ENCODE measurements around the gene RNF220. TPM values are rescaled to one million over a fixed set of nuclear protein-coding genes. Genes with fewer than 3 reads are reported as not detected.

Gene RNF220
- total and polyA plus RNA-seq, 2 donors (not counting 3 experiments of a cell fraction or from before 2014, with no cell fraction given), result 62.7 to 66.6 TPM

GRCh38 chr1:44679468-44679867 is 274.4 kb downstream of the RNF220 start:
- no peak for DNase-seq (ENCODE audit: low read depth, low spot score)
- Histone ChIP-seq H4K20me1 (replicated peaks; ENCODE audit: control insufficient read depth, extremely low read depth, insufficient read depth, low read length) (no peaks in the 10 kb centered on the region), H3K36me3 (ENCODE audit: control insufficient read depth in 2 of 2, extremely low read depth in 1 of 2, insufficient read depth in 2 of 2, low read length in 2 of 2) (no peaks in the 10 kb centered on the region), H3K9ac (replicated peaks; ENCODE audit: extremely low read depth, insufficient read depth, low read length) (no peak overlapping the region), H3K9me1 (replicated peaks; ENCODE audit: control insufficient read depth, extremely low read depth, insufficient read depth, low read length) (no peaks in the 10 kb centered on the region), H3K9me3 (replicated peaks; ENCODE audit: control insufficient read depth, insufficient read depth, low read length) (no peaks in the 10 kb centered on the region), H3K4me1 (ENCODE audit: control insufficient read depth, extremely low read depth, insufficient read depth, low read length) (peaks cover 20% of the 10 kb centered on the region), H3K4me2 (ENCODE audit: insufficient read depth, low read length) (no peak overlapping the region), H2AFZ (ENCODE audit: low read depth, low read length) (no peak overlapping the region), H3K27me3 (ENCODE audit: control insufficient read depth in 2 of 2, insufficient read depth in 2 of 2, low read length in 2 of 2) (peaks cover 0 to 4% of the 10 kb centered on the region in 2 experiments), H3K79me2 (ENCODE audit: control insufficient read depth, insufficient read depth, low read length) (no peaks in the 10 kb centered on the region), H3K4me3 (replicated peaks in 1 of 3; ENCODE audit: insufficient read depth in 1 of 3, low read depth in 1 of 3, low read length in 3 of 3) (no peak overlapping the region), H3K27ac (ENCODE audit: insufficient read depth, low read depth, low read length) (no peak overlapping the region)
- no peak for FAIRE-seq
- ChIA-PET CTCF (interaction anchor here (0.9 kb wide), 1 partner anchor 13 kb away, joined by 3 read pairs; no protein-coding TSS in a partner anchor), POLR2A (no interaction called here)
- no TSS peak for BruUV-seq (replicated peaks)
- intact Hi-C loops (cut with micrococcal nuclease), result no loop called here
- dilution Hi-C loops (cut with MboI; ENCODE audit: extremely low pct_ligation_motif_present, low sequenced_read_pairs), result no loop called here
- TF ChIP-seq, protein P1, sequence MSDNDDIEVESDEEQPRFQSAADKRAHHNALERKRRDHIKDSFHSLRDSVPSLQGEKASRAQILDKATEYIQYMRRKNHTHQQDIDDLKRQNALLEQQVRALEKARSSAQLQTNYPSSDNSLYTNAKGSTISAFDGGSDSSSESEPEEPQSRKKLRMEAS (IDR thresholded peaks at IDR 0.05; ENCODE audit: insufficient read depth, insufficient read length), result no peak
- no peak for TF ChIP-seq MYC (IDR thresholded peaks at IDR 0.05; ENCODE audit: low read depth, low read length)
- no peak for TF ChIP-seq FOS (IDR thresholded peaks at IDR 0.05; ENCODE audit: borderline replicate concordance, insufficient read depth, low read length)
- TF ChIP-seq GATA2 (IDR thresholded peaks at IDR 0.05; ENCODE audit: insufficient read depth, insufficient read length, low read depth, low read length), result no peak
- no peak for TF ChIP-seq POLR2A (IDR thresholded peaks at IDR 0.05; ENCODE audit: low read depth, low read length)
- TF ChIP-seq EZH2 (IDR thresholded peaks at IDR 0.05; ENCODE audit: borderline replicate concordance, low read depth, low read length, severe bottlenecking), result no peak
- TF ChIP-seq CTCF (IDR thresholded peaks at IDR 0.05; ENCODE audit: extremely low read depth in 1 of 2, insufficient read depth in 1 of 2, low read depth in 1 of 2, low read length in 2 of 2), result no peak
- no peak for TF ChIP-seq JUN (IDR thresholded peaks at IDR 0.05; ENCODE audit: borderline replicate concordance, insufficient read depth, insufficient read length, low read depth)
- TF ChIP-seq POLR2AphosphoS5 (IDR thresholded peaks at IDR 0.05; ENCODE audit: insufficient read depth, low read depth, low read length), result no peak
